WTC11 (cell line): ENCODE results near the gene RASGRF2. TPM values are rescaled to one million over a fixed set of nuclear protein-coding genes. Genes with fewer than 3 reads are reported as not detected.
"Not testable (repeated sequence)": the region's sequence is repeated elsewhere in the genome, so short reads cannot be mapped to it uniquely, and the experiment has no call there.

Experiments
- ATAC-seq: fragments of 200-7000 bp; cut with Tn5 transposase; 2 replicates; pipeline ENCODE4 v1.10.0; 2021; ENCODE audit warnings: mild to moderate bottlenecking, moderate library complexity
- CTCF ChIA-PET: fragments of 300-600 bp; sonication (Branson Sonifier 250); formaldehyde crosslinking; loops from one replicate; lab custom pipeline; 2021; ENCODE audit warnings: antibody characterized with exemption; lab: Charles Lee
- POLR2A ChIA-PET: fragments of 350-600 bp; sonication (Branson Sonifier 250); formaldehyde crosslinking; loops from one replicate; lab custom pipeline; 2021; ENCODE audit warnings: antibody characterized with exemption; lab: Charles Lee
- DNase-seq: peaks from one replicate; pipeline ENCODE4 v3.0.0; 2021; ENCODE audit warnings: low spot score
- H3K27ac Mint-ChIP-seq: 2 replicates; pipeline ENCODE4 v1.8.0; 2021; ENCODE audit warnings: mixed read lengths
- H3K27me3 Mint-ChIP-seq: 2 replicates; pipeline ENCODE4 v1.8.0; 2021; ENCODE audit warnings: low read depth, mild to moderate bottlenecking, moderate library complexity, mixed read lengths
- H3K36me3 Mint-ChIP-seq: 2 replicates; pipeline ENCODE4 v1.8.0; 2021; ENCODE audit warnings: mixed read lengths
- H3K4me1 Mint-ChIP-seq: 2 replicates; pipeline ENCODE4 v1.8.0; 2022; ENCODE audit warnings: mixed read lengths
- H3K4me3 Mint-ChIP-seq: 2 replicates; pipeline ENCODE4 v1.8.0; 2021; ENCODE audit warnings: mild to moderate bottlenecking, moderate library complexity, mixed read lengths
- H3K9me3 Mint-ChIP-seq: 2 replicates; pipeline ENCODE4 v1.8.0; 2021; ENCODE audit warnings: mixed read lengths
- ATF1 ChIP-seq: sonication (generic); formaldehyde crosslinking; IDR thresholded peaks from 2 replicates; pipeline ENCODE4 v1.8.1; 2023; ENCODE audit warnings: mild to moderate bottlenecking, moderate library complexity, missing genetic modification reagents
- CBFB ChIP-seq: sonication (generic); formaldehyde crosslinking; IDR thresholded peaks from 2 replicates; pipeline ENCODE4 v1.8.1; 2022; ENCODE audit warnings: mild to moderate bottlenecking, low read depth, missing genetic modification reagents
- CREB1 ChIP-seq: sonication (generic); formaldehyde crosslinking; IDR thresholded peaks from 2 replicates; pipeline ENCODE4 v1.8.0; 2023; ENCODE audit warnings: mild to moderate bottlenecking, missing genetic modification reagents
- CREM ChIP-seq: sonication (generic); formaldehyde crosslinking; IDR thresholded peaks from 2 replicates; pipeline ENCODE4 v1.8.1; 2022; ENCODE audit warnings: mild to moderate bottlenecking, missing genetic modification reagents, moderate library complexity
- ELF4 ChIP-seq: sonication (generic); formaldehyde crosslinking; IDR thresholded peaks from 2 replicates; pipeline ENCODE4 v1.8.1; 2022; ENCODE audit warnings: low read depth, mild to moderate bottlenecking, moderate library complexity, missing genetic modification reagents
- EMX1 ChIP-seq: fragments of 250-450 bp; sonication (Bioruptor Pico); IDR thresholded peaks from 2 replicates; pipeline ENCODE4 v1.8.0; 2021; ENCODE audit warnings: mild to moderate bottlenecking
- JUN ChIP-seq: sonication (generic); formaldehyde crosslinking; IDR thresholded peaks from 2 replicates; pipeline ENCODE4 v1.8.0; 2023; ENCODE audit warnings: mild to moderate bottlenecking, missing genetic modification reagents
- SMAD3 ChIP-seq: sonication (generic); formaldehyde crosslinking; IDR thresholded peaks from 2 replicates; pipeline ENCODE4 v1.8.0; 2022; ENCODE audit warnings: missing genetic modification reagents, mild to moderate bottlenecking, borderline replicate concordance
- SMAD4 ChIP-seq: sonication (generic); formaldehyde crosslinking; IDR thresholded peaks from 2 replicates; pipeline ENCODE4 v1.8.0; 2022; ENCODE audit warnings: mild to moderate bottlenecking, missing genetic modification reagents
- SOX15 ChIP-seq: fragments of 250-450 bp; sonication (Bioruptor Pico); IDR thresholded peaks from 2 replicates; pipeline ENCODE4 v1.9.0; 2021; ENCODE audit warnings: mild to moderate bottlenecking
- ZNF232 ChIP-seq: sonication (generic); formaldehyde crosslinking; IDR thresholded peaks from 2 replicates; pipeline ENCODE4 v1.8.0; 2022; ENCODE audit warnings: mild to moderate bottlenecking, missing genetic modification reagents
- ZNF263 ChIP-seq: sonication (generic); formaldehyde crosslinking; IDR thresholded peaks from 2 replicates; pipeline ENCODE4 v1.8.1; 2022; ENCODE audit warnings: low read depth, mild to moderate bottlenecking, moderate library complexity, missing genetic modification reagents
- ZNF396 ChIP-seq: fragments of 250-450 bp; sonication (Bioruptor Pico); IDR thresholded peaks from 2 replicates; pipeline ENCODE4 v1.8.0; 2021; ENCODE audit warnings: mild to moderate bottlenecking, moderate library complexity, borderline replicate concordance
- ZNF671 ChIP-seq: fragments of 250-450 bp; sonication (Bioruptor Pico); IDR thresholded peaks from 2 replicates; pipeline ENCODE4 v1.8.0; 2021; ENCODE audit warnings: mild to moderate bottlenecking
- total RNA-seq: library from RNA; stranded (reverse); gene quantifications from 3 replicates; pipeline ENCODE4 v1.2.3, GENCODE V29; 2021
- TF ChIP-seq, protein P1 (sequence below): sonication (generic); formaldehyde crosslinking; IDR thresholded peaks from 2 replicates; pipeline ENCODE4 v1.8.0; 2023; ENCODE audit warnings: missing genetic modification reagents, mild to moderate bottlenecking, borderline replicate concordance
- TF ChIP-seq, protein P2 (sequence below): sonication (generic); formaldehyde crosslinking; IDR thresholded peaks from 2 replicates; pipeline ENCODE4 v1.8.1; 2022; ENCODE audit warnings: low read depth, missing genetic modification reagents, borderline replicate concordance

Gene RASGRF2
- total RNA-seq, 1 experiment from 2014 or later, result 17.6 TPM

DNA sequence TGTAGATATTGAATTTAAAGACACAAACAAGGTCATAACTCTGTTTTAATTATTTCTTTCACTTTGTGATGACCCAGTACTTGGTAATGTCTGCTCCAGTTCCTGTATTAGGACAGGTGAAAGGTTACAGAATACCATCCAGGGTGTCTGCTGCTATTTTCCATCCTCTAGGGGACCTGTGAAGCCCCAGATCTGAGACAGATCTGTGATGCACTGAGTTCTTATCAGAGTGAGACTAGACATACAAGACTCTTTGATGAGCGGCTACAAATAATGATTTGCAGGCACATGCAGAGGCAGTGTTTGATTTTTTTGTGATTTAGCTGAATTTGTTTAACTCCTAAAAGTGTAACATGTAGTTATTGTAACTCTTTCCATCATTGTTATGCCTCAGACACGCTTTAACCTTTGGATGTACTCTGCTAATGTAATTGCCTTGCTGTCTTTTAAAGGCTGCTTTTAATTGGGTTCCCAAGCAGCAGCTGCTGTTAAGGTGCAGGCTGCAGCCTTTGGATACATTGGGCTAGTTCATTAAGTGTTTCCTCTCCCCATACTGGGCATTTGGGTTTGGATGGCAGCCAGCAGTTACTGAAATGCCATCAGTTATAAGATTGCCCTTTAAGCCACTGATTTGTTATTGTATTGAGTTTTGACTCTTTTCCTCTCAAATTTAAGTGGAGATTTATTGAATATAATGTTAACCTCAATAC lies 63.3 kb downstream of the RASGRF2 start (continued):
- no peak for TF ChIP-seq SOX15 (CRISPR knock-in tag)
- TF ChIP-seq CREM (CRISPR knock-in tag), result no peak
- no peak for TF ChIP-seq ZNF232
- no peak for TF ChIP-seq ZNF263 (CRISPR knock-in tag)
- no peak for TF ChIP-seq ELF4
- TF ChIP-seq ATF1 (CRISPR knock-in tag), result no peak
- no peak for TF ChIP-seq ZNF671 (CRISPR knock-in tag)
- no peak for TF ChIP-seq SMAD3 (CRISPR knock-in tag)
- TF ChIP-seq, protein P1, sequence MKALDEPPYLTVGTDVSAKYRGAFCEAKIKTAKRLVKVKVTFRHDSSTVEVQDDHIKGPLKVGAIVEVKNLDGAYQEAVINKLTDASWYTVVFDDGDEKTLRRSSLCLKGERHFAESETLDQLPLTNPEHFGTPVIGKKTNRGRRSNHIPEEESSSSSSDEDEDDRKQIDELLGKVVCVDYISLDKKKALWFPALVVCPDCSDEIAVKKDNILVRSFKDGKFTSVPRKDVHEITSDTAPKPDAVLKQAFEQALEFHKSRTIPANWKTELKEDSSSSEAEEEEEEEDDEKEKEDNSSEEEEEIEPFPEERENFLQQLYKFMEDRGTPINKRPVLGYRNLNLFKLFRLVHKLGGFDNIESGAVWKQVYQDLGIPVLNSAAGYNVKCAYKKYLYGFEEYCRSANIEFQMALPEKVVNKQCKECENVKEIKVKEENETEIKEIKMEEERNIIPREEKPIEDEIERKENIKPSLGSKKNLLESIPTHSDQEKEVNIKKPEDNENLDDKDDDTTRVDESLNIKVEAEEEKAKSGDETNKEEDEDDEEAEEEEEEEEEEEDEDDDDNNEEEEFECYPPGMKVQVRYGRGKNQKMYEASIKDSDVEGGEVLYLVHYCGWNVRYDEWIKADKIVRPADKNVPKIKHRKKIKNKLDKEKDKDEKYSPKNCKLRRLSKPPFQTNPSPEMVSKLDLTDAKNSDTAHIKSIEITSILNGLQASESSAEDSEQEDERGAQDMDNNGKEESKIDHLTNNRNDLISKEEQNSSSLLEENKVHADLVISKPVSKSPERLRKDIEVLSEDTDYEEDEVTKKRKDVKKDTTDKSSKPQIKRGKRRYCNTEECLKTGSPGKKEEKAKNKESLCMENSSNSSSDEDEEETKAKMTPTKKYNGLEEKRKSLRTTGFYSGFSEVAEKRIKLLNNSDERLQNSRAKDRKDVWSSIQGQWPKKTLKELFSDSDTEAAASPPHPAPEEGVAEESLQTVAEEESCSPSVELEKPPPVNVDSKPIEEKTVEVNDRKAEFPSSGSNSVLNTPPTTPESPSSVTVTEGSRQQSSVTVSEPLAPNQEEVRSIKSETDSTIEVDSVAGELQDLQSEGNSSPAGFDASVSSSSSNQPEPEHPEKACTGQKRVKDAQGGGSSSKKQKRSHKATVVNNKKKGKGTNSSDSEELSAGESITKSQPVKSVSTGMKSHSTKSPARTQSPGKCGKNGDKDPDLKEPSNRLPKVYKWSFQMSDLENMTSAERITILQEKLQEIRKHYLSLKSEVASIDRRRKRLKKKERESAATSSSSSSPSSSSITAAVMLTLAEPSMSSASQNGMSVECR, result no peak
- no peak for TF ChIP-seq EMX1 (CRISPR knock-in tag)

DNA sequence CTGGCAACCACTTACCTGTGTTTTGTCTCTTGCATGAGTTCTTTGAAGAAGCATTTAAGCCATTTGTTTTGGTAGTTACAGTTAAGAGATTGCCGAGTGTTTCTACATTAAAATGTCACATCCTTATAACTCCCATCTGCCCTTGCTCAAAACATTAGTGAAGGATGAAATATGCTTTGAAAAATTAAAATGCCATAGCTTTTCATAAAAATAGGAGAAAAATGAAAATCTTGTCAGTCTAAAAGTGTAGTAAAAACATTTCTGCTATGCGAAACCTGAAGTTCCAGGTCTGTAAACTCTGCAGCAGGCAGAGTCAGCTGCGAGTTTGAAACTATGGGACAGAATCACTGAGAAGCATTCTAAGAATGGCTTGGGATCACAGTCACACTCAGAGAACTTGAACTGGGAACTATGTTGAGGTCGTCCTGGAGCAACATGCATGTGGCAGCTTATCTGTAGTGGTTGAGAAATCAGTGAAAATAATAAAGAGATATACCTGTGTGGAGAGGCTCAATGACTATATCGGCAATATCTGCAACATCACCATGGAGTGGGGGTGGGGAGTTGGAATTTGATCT lies 67.4 kb downstream of the RASGRF2 start:
- ChIA-PET CTCF (no interaction called here), POLR2A (no interaction called here)
- Mint-ChIP-seq H3K27me3 (peaks cover 3% of the 10 kb centered on the region; the same call in 1 of the 2 replicates), H3K9me3 (peaks cover 46% of the 10 kb centered on the region), H3K4me1 (peaks cover 14% of the 10 kb centered on the region), H3K4me3 (no peak overlapping the region), H3K36me3 (peaks cover 32% of the 10 kb centered on the region), H3K27ac (peak overlapping the region; percentile 25)
- ATAC-seq, result no peak
- TF ChIP-seq CBFB (CRISPR knock-in tag), result no peak
- TF ChIP-seq CREB1, result no peak
- TF ChIP-seq SMAD4 (CRISPR knock-in tag), result no peak
- TF ChIP-seq, protein P2, sequence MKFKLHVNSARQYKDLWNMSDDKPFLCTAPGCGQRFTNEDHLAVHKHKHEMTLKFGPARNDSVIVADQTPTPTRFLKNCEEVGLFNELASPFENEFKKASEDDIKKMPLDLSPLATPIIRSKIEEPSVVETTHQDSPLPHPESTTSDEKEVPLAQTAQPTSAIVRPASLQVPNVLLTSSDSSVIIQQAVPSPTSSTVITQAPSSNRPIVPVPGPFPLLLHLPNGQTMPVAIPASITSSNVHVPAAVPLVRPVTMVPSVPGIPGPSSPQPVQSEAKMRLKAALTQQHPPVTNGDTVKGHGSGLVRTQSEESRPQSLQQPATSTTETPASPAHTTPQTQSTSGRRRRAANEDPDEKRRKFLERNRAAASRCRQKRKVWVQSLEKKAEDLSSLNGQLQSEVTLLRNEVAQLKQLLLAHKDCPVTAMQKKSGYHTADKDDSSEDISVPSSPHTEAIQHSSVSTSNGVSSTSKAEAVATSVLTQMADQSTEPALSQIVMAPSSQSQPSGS (CRISPR knock-in tag), result no peak
- TF ChIP-seq ZNF396, result no peak
- TF ChIP-seq, protein P1, result no peak
- TF ChIP-seq JUN (CRISPR knock-in tag), result no peak
- no peak for DNase-seq

DNA sequence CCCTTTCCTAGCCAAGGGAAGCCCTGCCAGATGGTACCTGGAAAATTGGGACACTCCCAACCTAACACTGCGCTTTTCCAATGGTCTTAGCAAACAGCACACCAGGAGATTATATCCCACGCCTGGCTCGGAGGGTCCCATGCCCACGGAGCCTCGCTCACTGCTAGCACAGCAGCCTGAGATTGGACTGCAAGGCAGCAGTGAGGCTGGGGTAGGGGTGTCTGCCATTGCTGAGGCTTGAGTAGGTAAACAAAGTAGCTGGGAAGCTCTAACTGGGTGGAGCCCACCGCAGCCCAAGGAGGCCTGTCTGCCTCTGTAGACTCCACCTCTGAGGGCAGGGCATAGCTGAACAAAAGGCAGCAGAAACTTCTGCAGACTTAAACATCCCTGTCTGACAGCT lies 68.7 kb downstream of the RASGRF2 start:
- POLR2A ChIA-PET, CTCF ChIA-PET, H3K4me3 Mint-ChIP-seq, ATAC-seq, DNase-seq, H3K27ac Mint-ChIP-seq, H3K27me3 Mint-ChIP-seq: not testable (repeated sequence)
- H3K36me3 Mint-ChIP-seq, result peaks cover 37% of the 10 kb centered on the region
- H3K9me3 Mint-ChIP-seq, result peaks cover 50% of the 10 kb centered on the region
- H3K4me1 Mint-ChIP-seq, result peaks cover 12% of the 10 kb centered on the region

DNA sequence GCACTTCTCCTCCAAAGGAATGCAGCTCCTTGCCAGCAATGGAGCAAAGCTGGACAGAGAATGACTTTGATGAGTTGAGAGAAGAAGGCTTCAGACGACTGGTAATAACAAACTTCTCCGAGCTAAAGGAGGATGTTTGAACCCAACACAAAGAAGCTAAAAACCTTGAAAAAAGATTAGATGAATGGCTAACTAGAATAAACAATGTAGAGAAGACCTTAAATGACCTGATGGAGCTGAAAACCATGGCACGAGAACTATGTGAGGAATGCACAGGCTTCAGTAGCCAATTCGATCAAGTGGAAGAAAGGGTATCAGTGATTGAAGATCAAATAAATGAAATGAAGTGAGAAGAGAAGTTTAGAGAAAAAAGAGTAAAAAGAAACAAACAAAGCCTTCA lies 69.6 kb downstream of the RASGRF2 start:
- H3K27me3 Mint-ChIP-seq, ATAC-seq, H3K27ac Mint-ChIP-seq, CTCF ChIA-PET, DNase-seq, POLR2A ChIA-PET, H3K4me3 Mint-ChIP-seq: not testable (repeated sequence)
- peaks cover 39% of the 10 kb centered on the region for H3K36me3 Mint-ChIP-seq
- H3K9me3 Mint-ChIP-seq, result peaks cover 52% of the 10 kb centered on the region
- peaks cover 12% of the 10 kb centered on the region for H3K4me1 Mint-ChIP-seq

DNA sequence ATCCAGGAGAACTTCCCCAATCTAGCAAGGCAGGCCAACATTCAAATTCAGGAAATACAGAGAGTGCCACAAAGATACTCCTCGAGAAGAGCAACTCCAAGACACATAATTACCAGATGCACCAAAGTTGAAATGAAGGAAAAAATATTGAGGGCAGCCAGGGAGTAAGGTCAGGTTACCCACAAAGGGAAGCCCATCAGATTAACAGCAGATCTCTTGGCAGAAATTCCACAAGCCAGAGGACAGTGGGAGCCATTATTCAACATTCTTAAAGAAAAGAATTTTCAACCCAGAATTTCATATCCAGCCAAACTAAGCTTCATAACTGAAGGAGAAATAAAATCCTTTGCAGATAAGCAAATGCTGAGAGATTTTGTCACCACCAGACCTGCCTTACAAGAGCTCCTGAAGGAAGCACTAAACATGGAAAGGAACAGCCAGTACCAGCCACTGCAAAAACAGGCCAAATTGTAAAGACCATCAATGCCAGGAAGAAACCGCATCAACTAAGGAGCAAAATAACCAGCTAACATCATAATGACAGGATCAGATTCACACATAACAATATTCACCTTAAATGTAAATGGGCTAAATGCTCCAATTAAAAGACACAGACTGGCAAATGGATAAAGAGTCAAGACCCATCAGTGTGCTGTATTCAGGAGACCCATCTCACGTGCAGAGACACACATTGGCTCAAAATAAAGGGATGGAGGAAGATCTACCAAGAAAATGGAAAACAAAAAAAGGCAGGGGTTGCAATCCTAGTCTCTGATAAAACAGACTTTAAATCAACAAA lies 70.3 kb downstream of the RASGRF2 start:
- H3K4me1 Mint-ChIP-seq, ATAC-seq, H3K27me3 Mint-ChIP-seq, DNase-seq, H3K27ac Mint-ChIP-seq, POLR2A ChIA-PET, H3K4me3 Mint-ChIP-seq, CTCF ChIA-PET: not testable (repeated sequence)
- Mint-ChIP-seq H3K36me3 (peaks cover 44% of the 10 kb centered on the region), H3K9me3 (peaks cover 56% of the 10 kb centered on the region)
